K562 (cell line): ENCODE data around the gene SYT7. TPM values are rescaled to one million over a fixed set of nuclear protein-coding genes. Genes with fewer than 3 reads are reported as not detected.

Source experiments
- DEAF1 ChIP-seq: fragments of 450-650 bp; formaldehyde crosslinking; IDR thresholded peaks from 2 replicates; pipeline ENCODE4 v1.4.0; 2020; ENCODE audit warnings: mild to moderate bottlenecking, moderate library complexity
- ELF1 ChIP-seq: fragments of 200-800 bp; sonication (Bioruptor generic); IDR thresholded peaks from 2 replicates; pipeline ENCODE4 v1.6.1; 2016; ENCODE audit warnings: missing genetic modification characterization, missing compliant biosample characterization
- KAT7 ChIP-seq: sonication (generic); formaldehyde crosslinking; IDR thresholded peaks from 2 replicates; pipeline ENCODE4 v1.8.0; 2022; ENCODE audit warnings: missing genetic modification reagents, mild to moderate bottlenecking, borderline replicate concordance
- PHF20 ChIP-seq: fragments of 450-650 bp; IDR thresholded peaks from 2 replicates; pipeline ENCODE4 v1.6.1; 2018; ENCODE audit not compliant: partially characterized antibody
- SMARCC2 ChIP-seq: fragments of 450-650 bp; IDR thresholded peaks from 2 replicates; pipeline ENCODE4 v1.6.1; 2017; ENCODE audit warnings: antibody characterized with exemption, moderate library complexity, mild to moderate bottlenecking, low read depth
- STAT6 ChIP-seq: sonication (generic); formaldehyde crosslinking; IDR thresholded peaks from 2 replicates; pipeline ENCODE4 v1.8.1; 2023; ENCODE audit warnings: mild to moderate bottlenecking, missing genetic modification reagents
- ZBTB26 ChIP-seq: fragments of 450-650 bp; formaldehyde crosslinking; IDR thresholded peaks from 2 replicates; pipeline ENCODE4 v1.4.0; 2022; ENCODE audit warnings: missing genetic modification characterization
- ZBTB40 ChIP-seq, 2 experiments: fragments of 450-650 bp in 1 of 2; sonication (generic) in 1 of 2; formaldehyde crosslinking in 1 of 2; IDR thresholded peaks; 2 replicates each; pipeline versions ENCODE4 v1.7.1 to v1.9.0; 2016 to 2022; ENCODE audit warnings: inconsistent platforms in 1 of 2, mild to moderate bottlenecking in 1 of 2, missing genetic modification reagents in 1 of 2
- ZBTB5 ChIP-seq: fragments of 450-650 bp; IDR thresholded peaks from 2 replicates; pipeline ENCODE4 v1.6.1; 2017; ENCODE audit warnings: antibody characterized with exemption
- ZNF695 ChIP-seq: fragments of 450-650 bp; formaldehyde crosslinking; IDR thresholded peaks from 2 replicates; pipeline ENCODE4 v1.4.0; 2020; ENCODE audit warnings: mild to moderate bottlenecking, moderate library complexity
- polyA plus RNA-seq, 8 experiments: library from polyadenylated mRNA; depleted of rRNA in 4 of 8; stranded (reverse) in 5 of 8; unstranded in 3 of 8; fragments of >200 nt; fragmentation: Nextera tagmentation in 2 of 8; fragmentation: Illumina TruSeq in 1 of 8; extraction: Ambion mirVana in 2 of 8; extraction: Trizol in 1 of 8; gene quantifications; 2 replicates each; pipeline versions ENCODE4 v1.2.1 to v1.2.3, GENCODE V29; 2011 to 2014; ENCODE audit warnings: inconsistent platforms in 1 of 8, missing spikeins in 1 of 8
- total RNA-seq, 7 experiments: library from RNA; depleted of rRNA in 6 of 7; stranded (reverse); fragments of >200 nt in 6 of 7; fragmentation: Illumina TruSeq in 2 of 7; extraction: Trizol in 2 of 7; gene quantifications; 2 replicates each; pipeline versions ENCODE4 v1.2.1 to v1.2.3, GENCODE V29; 2011 to 2021; ENCODE audit warnings: low replicate concordance in 1 of 7

SYT7 gene
- total and polyA plus RNA-seq, 9 of the 15 experiments (the other 6 are each of a cell fraction or from before 2014, with no cell fraction given) = 0.01 to 0.51 (median 0.16) TPM; not detected in 1

- TF ChIP-seq ZBTB26 (CRISPR knock-in tag) (no peak), ZBTB40 (IDR thresholded peaks at IDR 0.05) (no peak), ZBTB40 (CRISPR knock-in tag; IDR thresholded peaks at IDR 0.05) (no peak), STAT6 (CRISPR knock-in tag) (no peak), DEAF1 (CRISPR knock-in tag) (no peak), ZNF695 (CRISPR knock-in tag) (no peak), ELF1 (no peak), KAT7 (CRISPR knock-in tag) (no peak), SMARCC2 (no peak), ZBTB5 (no peak), PHF20 (no peak)
These were observed 9.5 kb downstream of the SYT7 start (continued) for GRCh38 chr11:61571337-61571736.
